MCF 10A (cell line): ENCODE results near the gene TECPR2. TPM values are rescaled to one million over a fixed set of nuclear protein-coding genes. Genes with fewer than 3 reads are reported as not detected.

ENCODE experiments used
- BruUV-seq: library from RNA; stranded (reverse); fragments of 400-500 nt; replicated peaks from 2 replicates; lab custom pipeline; 2021; lab: Mats Ljungman, UMichigan
- CTCF ChIA-PET: fragments of 300-600 bp; sonication (Branson Sonifier 250); formaldehyde crosslinking; extraction: SDS; loops from one replicate; lab custom pipeline; 2021; ENCODE audit warnings: antibody characterized with exemption, inconsistent platforms; lab: Yijun Ruan, JAX
- POLR2A ChIA-PET: fragments of 300-600, 350-650 bp; sonication (Branson Sonifier 250); formaldehyde crosslinking; extraction: SDS; loops from one replicate; lab custom pipeline; 2020; ENCODE audit warnings: antibody characterized with exemption, inconsistent platforms; lab: Yijun Ruan, JAX
- DNase-seq: peaks from one replicate; pipeline ENCODE4 v3.0.0-alpha.2; 2018; ENCODE audit not compliant: unreplicated experiment
- H3K27ac Mint-ChIP-seq: one replicate; pipeline ENCODE4 v1.8.0; 2022; ENCODE audit warnings: mild to moderate bottlenecking, low read depth, mixed read lengths; ENCODE audit not compliant: unreplicated experiment
- H3K27me3 Mint-ChIP-seq: one replicate; pipeline ENCODE4 v1.8.0; 2022; ENCODE audit warnings: mixed read lengths; ENCODE audit not compliant: insufficient read depth, unreplicated experiment
- H3K36me3 Mint-ChIP-seq: one replicate; pipeline ENCODE4 v1.8.0; 2022; ENCODE audit warnings: mild to moderate bottlenecking, moderate library complexity, mixed read lengths; ENCODE audit not compliant: insufficient read depth, unreplicated experiment
- H3K4me1 Mint-ChIP-seq: one replicate; pipeline ENCODE4 v1.8.0; 2022; ENCODE audit warnings: mixed read lengths; ENCODE audit not compliant: insufficient read depth, unreplicated experiment
- H3K4me3 Mint-ChIP-seq: one replicate; pipeline ENCODE4 v1.8.0; 2022; ENCODE audit warnings: mild to moderate bottlenecking, moderate library complexity, mixed read lengths; ENCODE audit not compliant: unreplicated experiment
- H3K9me3 Mint-ChIP-seq: one replicate; pipeline ENCODE4 v1.8.0; 2022; ENCODE audit warnings: mixed read lengths; ENCODE audit not compliant: unreplicated experiment
- CTCF ChIP-seq: fragments of 200-600 bp; IDR thresholded peaks from one replicate; pipeline ENCODE4 v1.8.0; 2022; ENCODE audit warnings: antibody characterized with exemption, mild to moderate bottlenecking; ENCODE audit not compliant: unreplicated experiment
- intact Hi-C: fragments of 100-400 bp; cut with micrococcal nuclease; formaldehyde crosslinking; loops from 2 replicates; pipeline ENCODE4 v1.14.1; 2022
- total RNA-seq: library from RNA; stranded (reverse); gene quantifications from 2 replicates; pipeline ENCODE4 v1.2.3, GENCODE V29; 2022

TECPR2 gene
- total RNA-seq, 1 experiment from 2014 or later, result 18.4 TPM

- TF ChIP-seq CTCF, result no peak
- no peak overlapping the region for H3K4me3 Mint-ChIP-seq
- no peak for DNase-seq
- no peaks in the 10 kb centered on the region for H3K9me3 Mint-ChIP-seq
- no TSS peak for BruUV-seq
- ChIA-PET POLR2A (interaction anchor here (0.7 kb wide), 1 partner anchor 134 kb away, joined by 3 read pairs; no protein-coding TSS in a partner anchor), CTCF (no interaction called here)
- no peaks in the 10 kb centered on the region for H3K27me3 Mint-ChIP-seq
- no peaks in the 10 kb centered on the region for H3K36me3 Mint-ChIP-seq
- no peaks in the 10 kb centered on the region for H3K4me1 Mint-ChIP-seq
- intact Hi-C loops, result no loop called here
- H3K27ac Mint-ChIP-seq, result no peak overlapping the region
Observed at GRCh38 chr14:102396521-102396920, 33.8 kb downstream of the TECPR2 start.

GRCh38 chr14:102403028-102403427, 40.3 kb downstream of the TECPR2 start:
- no peak for DNase-seq

GRCh38 chr14:102407258-102407657, 44.5 kb downstream of the TECPR2 start:
- Mint-ChIP-seq H3K27ac (no peak overlapping the region), H3K36me3 (peaks cover 34% of the 10 kb centered on the region)

More at GRCh38 chr14:102403028-102403427, 40.3 kb downstream of the TECPR2 start:
- Mint-ChIP-seq H3K9me3 (peaks cover 17% of the 10 kb centered on the region), H3K4me3 (no peak overlapping the region), H3K27ac (no peak overlapping the region), H3K36me3 (peaks cover 16% of the 10 kb centered on the region), H3K27me3 (no peaks in the 10 kb centered on the region), H3K4me1 (no peaks in the 10 kb centered on the region)
- ChIA-PET POLR2A (no interaction called here), CTCF (no interaction called here)
- no TSS peak for BruUV-seq
- intact Hi-C loops, result no loop called here
- TF ChIP-seq CTCF, result no peak

GRCh38 chr14:102408724-102409123, 46.0 kb downstream of the TECPR2 start:
- no peaks in the 10 kb centered on the region for H3K4me1 Mint-ChIP-seq
- peaks cover 34% of the 10 kb centered on the region for H3K36me3 Mint-ChIP-seq
- ChIA-PET POLR2A (interaction anchor here (1.0 to 1.2 kb wide), 2 partner anchors 11 to 17 kb away, joined by 3 read pairs; no protein-coding TSS in a partner anchor), CTCF (interaction anchor here (0.7 kb wide), 1 partner anchor 697 kb away, joined by 3 read pairs; no protein-coding TSS in a partner anchor)
- intact Hi-C loops, result no loop called here
- TF ChIP-seq CTCF, result no peak
- no peak overlapping the region for H3K4me3 Mint-ChIP-seq
- H3K27ac Mint-ChIP-seq, result peak overlapping the region; percentile 49
- H3K9me3 Mint-ChIP-seq, result no peaks in the 10 kb centered on the region
- BruUV-seq, result no TSS peak
- H3K27me3 Mint-ChIP-seq, result no peaks in the 10 kb centered on the region
- no peak for DNase-seq

More at GRCh38 chr14:102407258-102407657, 44.5 kb downstream of the TECPR2 start:
- peaks cover 14% of the 10 kb centered on the region for H3K9me3 Mint-ChIP-seq
- CTCF ChIA-PET, result interaction anchor here (0.6 kb wide), 1 partner anchor 190 kb away, joined by 4 read pairs; no protein-coding TSS in a partner anchor
- POLR2A ChIA-PET, result no interaction called here
- intact Hi-C loops, result no loop called here
- no peak for DNase-seq
- H3K27me3 Mint-ChIP-seq, result no peaks in the 10 kb centered on the region
- no TSS peak for BruUV-seq
- TF ChIP-seq CTCF, result no peak
- no peak overlapping the region for H3K4me3 Mint-ChIP-seq
- no peaks in the 10 kb centered on the region for H3K4me1 Mint-ChIP-seq
